Activated CD4-positive, alpha-beta T cell treated with anti-CD3 and anti-CD28 coated beads, Interleukin-10, Interleukin-2, amounts not matched to agents 100 ng/mL and 50 ng/mL, durations not matched to agents 16 hours and 8 hours (primary cell): ENCODE measurements around the gene HMGN5.

Experiments used
- DNase-seq: peaks from one replicate; pipeline ENCODE4 v3.0.0-alpha.2; 2020

The HMGN5 gene

GRCh38 chrX:81114757-81115156 is 87.0 kb downstream of the HMGN5 start:
- DNase-seq: no peak

- no peak for DNase-seq
These were observed 91.4 kb downstream of the HMGN5 start for GRCh38 chrX:81110286-81110685.

- DNase-seq: no peak
These were observed 119.1 kb downstream of the HMGN5 start for GRCh38 chrX:81082649-81083048.
